HG03469 (cell line): ENCODE data around the gene RIIAD1.
"Not testable (repeated sequence)": the region's sequence is repeated elsewhere in the genome, so short reads cannot be mapped to it uniquely, and the experiment has no call there.

Experiments
- ATAC-seq: cut with Tn5 transposase; IDR thresholded peaks from one replicate; pipeline ENCODE4 v1.9.1; 2021; ENCODE audit warnings: mild to moderate bottlenecking, moderate library complexity, moderate number of reproducible peaks; ENCODE audit not compliant: unreplicated experiment

The RIIAD1 gene

DNA sequence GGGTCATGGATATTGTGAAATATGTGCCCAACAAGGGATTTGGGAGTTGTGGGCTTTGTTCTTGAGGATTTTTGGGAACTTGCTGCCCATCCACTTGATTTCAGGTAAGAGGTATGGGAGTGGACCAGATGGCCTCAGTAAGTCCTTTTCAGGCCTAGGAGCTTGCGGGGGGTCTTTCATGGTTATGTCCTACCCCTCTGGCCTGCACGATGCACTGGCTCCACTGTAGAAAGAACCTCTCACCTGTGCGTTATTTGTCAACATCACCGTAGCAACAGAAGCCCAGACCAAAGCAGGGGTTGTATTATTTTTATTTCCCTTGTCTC, 8.6 kb downstream of the RIIAD1 start:
- ATAC-seq = no peak

- ATAC-seq = no peak
Measured at GRCh38 chr1:151733126-151733525, 11.8 kb downstream of the RIIAD1 start.

DNA sequence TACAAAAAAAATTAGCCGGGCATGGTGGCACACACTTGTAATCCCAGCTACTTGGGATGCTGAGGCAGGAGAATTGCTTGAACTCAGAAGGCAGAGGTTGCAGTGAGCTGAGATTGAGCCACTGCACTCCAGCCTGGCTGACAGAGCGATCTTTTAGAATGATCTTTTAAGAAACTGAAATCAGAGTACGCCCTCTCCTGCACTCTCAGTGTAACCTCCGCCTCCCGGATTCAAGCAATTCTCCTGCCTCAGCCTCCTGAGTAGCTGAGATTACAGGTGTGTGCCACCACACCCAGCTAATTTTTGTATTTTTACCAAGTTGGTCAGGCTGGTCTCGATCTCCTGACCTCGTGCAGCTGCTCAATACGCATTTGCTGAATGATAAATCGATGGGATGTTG, 12.7 kb downstream of the RIIAD1 start:
- not testable (repeated sequence) for ATAC-seq

DNA sequence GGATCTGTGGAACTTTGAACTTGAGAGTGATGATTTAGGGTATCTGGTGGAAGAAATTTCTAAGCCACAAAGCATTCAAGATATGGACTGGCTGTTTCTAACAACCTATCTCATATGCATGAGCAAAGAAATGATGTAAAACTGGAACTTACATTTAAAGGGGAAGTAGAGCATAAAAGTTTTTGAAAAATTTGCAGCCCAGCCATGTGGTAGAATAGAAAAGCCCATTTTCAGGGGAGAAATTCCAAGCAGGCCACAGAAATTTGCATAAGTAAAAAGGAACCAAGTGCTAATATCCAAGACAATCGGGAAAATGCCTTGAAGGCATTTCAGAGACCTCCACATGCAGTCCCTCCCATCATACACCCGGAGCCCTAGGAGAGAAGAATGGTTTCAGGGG, 15.7 kb downstream of the RIIAD1 start:
- no peak for ATAC-seq

- no peak for ATAC-seq
Measured at GRCh38 chr1:151737479-151737878, 16.2 kb downstream of the RIIAD1 start.

DNA sequence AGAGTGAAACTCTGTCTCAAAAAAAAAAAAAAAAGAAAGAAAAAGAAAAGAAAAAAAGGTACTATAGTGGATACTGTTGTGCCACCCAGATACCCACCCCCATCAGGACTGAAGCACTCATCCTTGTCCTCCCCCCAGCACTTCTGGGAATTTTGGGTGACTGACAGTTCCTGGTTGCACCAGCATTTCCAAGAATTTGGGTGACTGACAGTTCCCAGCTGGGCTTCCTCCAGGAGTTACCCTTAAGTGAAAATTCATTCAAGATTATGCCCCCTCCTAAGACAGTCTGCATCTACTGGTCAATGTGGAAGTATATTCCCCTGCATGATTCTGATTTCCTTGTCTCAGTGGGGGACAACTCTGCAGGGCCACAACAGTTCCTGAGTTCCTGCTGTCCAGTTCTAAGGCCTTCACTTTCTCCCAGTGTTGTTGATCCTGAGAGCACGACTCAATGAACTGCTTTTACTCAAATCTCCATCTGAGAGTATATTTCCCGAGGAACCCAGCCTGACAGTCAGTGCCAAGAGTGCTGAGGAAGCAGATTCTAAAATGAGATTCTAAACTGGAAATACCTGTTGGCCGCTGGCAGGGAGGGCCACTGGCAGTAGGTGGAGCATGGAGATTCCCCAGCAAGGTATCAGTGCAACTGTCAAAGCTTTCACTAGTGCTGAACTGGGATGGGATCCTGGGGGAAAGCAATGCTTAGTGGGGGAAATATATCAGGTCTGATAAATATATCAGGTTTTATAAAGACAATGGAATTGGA, 18.5 kb downstream of the RIIAD1 start:
- ATAC-seq = no peak

DNA sequence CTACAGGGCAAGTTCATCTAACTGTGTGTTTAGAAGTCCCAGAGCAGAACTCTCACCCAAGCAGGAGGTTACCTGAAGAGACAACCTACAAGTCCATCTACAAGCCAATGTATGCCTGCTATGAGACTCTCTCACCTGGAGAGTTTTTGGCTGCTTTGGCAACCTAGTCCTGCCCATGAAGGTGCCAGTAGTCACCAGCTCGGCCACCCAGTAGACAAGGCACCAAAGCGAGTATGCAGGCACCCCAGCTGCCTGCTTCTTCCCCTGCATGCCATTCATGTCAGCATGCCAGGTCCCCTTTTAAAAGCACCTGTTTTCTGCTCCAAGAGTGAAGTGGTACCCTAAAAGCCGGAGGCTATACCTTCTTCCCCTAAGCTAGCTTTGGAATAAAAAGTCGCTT, 20.2 kb downstream of the RIIAD1 start:
- no peak for ATAC-seq

DNA sequence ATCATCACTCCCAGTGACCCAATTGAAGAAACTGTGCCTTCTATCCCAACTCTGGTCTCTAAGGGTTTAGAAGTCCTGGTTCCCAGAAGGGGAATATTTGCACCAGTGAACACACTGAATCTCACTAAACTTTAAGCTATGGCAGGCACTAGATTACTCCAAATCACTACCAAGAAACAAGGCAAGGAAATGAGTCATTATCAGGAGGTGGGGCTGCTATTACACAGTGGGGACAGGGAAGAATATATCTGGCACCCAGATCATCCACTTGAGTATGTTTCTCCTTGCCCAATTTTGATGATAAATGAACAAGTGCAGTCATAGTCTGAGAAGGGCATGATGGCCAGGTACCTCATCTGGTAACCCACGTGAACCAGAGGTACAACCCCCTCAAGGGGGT, 35.0 kb downstream of the RIIAD1 start:
- no peak for ATAC-seq

GRCh38 chr1:151759241-151759640, 37.9 kb downstream of the RIIAD1 start:
- no peak for ATAC-seq

DNA sequence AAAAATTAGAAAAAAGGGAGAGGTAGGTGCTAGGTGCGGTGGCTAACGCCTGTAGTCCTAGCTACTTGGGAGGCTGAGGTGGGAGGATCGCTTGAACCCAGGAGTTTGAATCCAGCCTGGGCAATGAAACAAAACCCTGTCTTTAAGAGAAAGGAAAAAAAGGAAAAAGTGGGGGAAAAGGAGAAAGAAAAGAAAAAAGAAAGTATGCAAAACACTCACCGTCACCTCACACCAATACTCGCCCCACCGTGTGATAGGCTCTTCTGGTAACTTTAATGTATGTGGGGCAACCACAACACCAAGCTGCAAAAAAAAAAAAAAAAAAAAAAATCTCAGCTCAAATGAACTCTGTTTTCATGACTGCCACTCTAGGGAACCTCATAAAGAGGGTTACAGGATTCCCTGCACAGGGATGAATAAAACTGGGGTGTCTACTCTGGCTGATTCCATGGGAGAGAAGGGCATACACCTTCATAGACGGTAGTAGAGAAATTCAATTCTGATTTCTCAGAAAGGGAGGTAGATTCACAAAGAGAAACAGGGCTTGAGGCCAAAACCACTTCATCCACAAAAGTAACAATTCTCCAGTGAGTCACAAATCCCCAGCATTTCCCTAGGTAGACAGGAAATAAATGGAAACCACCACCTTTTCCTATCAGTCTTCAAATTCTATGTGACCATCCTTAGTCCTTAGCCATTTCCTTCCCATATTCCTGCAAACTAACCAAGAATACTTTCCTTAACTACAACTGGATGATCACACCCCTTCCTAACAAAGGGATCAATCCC, 39.5 kb downstream of the RIIAD1 start:
- ATAC-seq = no peak

- ATAC-seq = peak; percentile 78
Measured at GRCh38 chr1:151762941-151763921, 41.9 kb downstream of the RIIAD1 start, which contains the start of gene MRPL9. MRPL9 (minus strand) TSS chr1:151763496; CDS start chr1:151763479, 17 bp downstream.

GRCh38 chr1:151763990-151764389, 42.7 kb downstream of the RIIAD1 start:
- ATAC-seq = no peak

DNA sequence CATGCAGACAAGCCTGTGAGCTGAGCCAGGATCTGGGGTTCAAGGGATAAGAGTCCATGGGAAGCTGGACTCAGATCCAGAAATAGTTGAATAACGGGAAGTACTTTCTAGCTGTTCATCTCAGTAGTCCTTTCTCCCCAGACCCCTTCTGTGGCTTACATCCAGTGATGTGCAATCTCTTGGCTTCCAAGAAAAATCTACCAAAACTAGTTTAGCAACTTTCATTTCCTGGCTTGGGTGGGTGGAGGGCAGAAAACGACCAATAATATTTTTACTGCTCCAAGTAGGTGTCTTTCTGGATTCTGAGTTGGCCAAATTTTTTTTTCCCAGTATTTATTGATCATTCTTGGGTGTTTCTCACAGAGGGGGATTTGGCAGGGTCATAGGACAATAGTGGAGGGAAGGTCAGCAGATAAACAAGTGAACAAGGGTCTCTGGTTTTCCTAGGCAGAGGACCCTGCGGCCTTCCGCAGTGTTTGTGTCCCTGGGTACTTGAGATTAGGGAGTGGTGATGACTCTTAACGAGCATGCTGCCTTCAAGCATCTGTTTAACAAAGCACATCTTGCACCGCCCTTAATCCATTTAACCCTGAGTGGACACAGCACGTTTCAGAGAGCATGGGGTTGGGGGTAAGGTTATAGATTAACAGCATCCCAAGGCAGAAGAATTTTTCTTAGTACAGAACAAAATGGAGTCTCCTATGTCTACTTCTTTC, 47.2 kb downstream of the RIIAD1 start:
- not testable (repeated sequence) for ATAC-seq

DNA sequence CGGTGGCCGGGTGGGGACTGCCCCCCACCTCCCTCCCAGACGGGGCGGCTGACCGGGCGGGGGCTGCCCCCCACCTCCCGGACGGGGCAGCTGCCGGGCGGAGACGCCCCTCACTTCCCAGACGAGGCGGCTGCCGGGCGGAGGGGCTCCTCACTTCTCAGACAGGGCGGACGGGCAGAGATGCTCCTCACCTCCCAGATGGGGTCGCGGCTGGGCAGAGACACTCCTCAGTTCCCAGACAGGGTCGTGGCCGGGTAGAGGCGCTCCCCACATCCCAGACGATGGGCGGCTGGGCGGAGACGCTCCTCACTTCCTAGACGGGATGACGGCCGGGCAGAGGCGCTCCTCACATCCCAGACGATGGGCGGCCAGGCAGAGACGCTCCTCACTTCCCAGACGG, 47.9 kb downstream of the RIIAD1 start:
- not testable (repeated sequence) for ATAC-seq

DNA sequence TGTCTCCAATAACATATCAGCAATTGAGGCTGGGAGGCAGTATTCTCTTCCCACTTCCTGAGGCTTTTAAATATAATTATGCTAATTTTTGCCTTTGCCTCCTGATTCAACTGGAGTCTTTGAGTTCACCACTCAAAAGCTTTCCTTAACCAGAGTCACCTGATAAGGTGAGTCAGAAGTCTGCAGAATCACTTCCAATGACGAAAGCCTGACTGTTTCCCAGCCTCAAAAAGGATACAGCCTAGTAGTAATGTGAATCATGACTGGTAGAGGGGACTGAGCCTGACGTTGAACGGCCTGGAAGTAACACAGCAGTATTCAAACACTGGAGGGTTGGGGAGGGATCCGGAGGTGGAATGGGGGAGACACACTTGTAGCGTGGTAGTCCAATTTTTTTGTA, 52.4 kb downstream of the RIIAD1 start:
- no peak for ATAC-seq

- ATAC-seq = no peak
Measured at GRCh38 chr1:151774256-151774922, 53.1 kb downstream of the RIIAD1 start.

DNA sequence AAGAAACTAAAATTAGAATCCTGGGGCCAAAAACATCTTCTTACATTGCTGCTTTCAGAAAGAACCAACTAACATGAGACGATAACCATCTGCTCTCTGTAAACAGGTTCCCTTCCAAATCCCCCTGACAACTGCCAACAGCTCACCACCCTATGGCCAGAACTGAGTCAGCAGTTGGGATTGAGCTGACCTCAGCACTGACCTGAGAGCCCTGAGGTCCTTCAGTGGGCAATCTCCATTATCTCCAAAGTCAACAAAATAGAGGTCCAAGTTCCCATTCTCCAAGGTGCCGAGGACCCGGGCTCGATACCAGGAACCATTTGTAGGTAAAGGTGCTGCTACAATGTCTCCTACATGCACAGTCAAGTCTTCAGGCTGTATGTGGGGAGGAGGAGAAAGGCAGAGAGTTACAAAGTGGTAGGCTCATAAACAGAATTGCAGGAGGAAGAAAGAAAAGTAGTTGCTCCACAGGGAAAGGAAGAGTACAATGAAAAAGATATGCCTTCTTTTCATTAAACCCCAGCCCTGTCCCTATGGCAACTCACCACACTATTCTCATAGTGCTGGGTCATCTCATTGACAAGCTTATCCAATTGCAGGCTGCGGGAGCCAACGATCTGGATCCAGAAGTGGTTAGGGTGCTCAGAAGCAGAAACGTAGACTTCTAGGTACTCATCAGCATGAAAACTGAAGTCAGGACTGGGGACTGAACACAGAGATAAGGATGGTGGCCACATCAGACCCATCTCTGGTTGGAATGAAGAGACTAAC, 54.8 kb downstream of the RIIAD1 start:
- ATAC-seq = no peak

- ATAC-seq = no peak
Measured at GRCh38 chr1:151776665-151777062, 55.3 kb downstream of the RIIAD1 start.

GRCh38 chr1:151777317-151777716, 56.0 kb downstream of the RIIAD1 start:
- ATAC-seq = no peak
